ENCODE results near the gene MLIP. TPM values are rescaled to one million over a fixed set of nuclear protein-coding genes. Genes with fewer than 3 reads are reported as not detected.
A peak's percentile ranks its signal among the peaks of the same experiment; 100 is the strongest.
"Not testable (repeated sequence)": the region's sequence is repeated elsewhere in the genome, so short reads cannot be mapped to it uniquely, and the experiment has no call there.

Gene MLIP, protein sequence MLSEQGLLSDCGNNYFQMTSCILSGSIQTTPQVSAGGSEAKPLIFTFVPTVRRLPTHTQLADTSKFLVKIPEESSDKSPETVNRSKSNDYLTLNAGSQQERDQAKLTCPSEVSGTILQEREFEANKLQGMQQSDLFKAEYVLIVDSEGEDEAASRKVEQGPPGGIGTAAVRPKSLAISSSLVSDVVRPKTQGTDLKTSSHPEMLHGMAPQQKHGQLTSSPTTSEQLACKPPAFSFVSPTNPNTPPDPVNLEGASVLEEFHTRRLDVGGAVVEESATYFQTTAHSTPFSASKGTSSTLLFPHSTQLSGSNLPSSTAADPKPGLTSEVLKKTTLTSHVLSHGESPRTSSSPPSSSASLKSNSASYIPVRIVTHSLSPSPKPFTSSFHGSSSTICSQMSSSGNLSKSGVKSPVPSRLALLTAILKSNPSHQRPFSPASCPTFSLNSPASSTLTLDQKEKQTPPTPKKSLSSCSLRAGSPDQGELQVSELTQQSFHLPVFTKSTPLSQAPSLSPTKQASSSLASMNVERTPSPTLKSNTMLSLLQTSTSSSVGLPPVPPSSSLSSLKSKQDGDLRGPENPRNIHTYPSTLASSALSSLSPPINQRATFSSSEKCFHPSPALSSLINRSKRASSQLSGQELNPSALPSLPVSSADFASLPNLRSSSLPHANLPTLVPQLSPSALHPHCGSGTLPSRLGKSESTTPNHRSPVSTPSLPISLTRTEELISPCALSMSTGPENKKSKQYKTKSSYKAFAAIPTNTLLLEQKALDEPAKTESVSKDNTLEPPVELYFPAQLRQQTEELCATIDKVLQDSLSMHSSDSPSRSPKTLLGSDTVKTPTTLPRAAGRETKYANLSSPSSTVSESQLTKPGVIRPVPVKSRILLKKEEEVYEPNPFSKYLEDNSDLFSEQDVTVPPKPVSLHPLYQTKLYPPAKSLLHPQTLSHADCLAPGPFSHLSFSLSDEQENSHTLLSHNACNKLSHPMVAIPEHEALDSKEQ
- 10 to 100 TPM in 11 of 12 donors, not detected in 1; 21.8 to 76.6 (median 61.5) TPM for polyA plus RNA-seq (ENCODE audit: insufficient read length in 12 of 12)
- long read RNA-seq, donor 1, result 0 reads
- long read RNA-seq, donor 2, partial matches to known transcripts, result 19 of 19 reads
- long read RNA-seq, donor 2, other reads (novel, unspliced or antisense), result 0 of 19 reads
- long read RNA-seq, donor 3, partial matches to known transcripts, result 5 of 5 reads
- long read RNA-seq, donor 3, other reads (novel, unspliced or antisense), result 0 of 5 reads
- long read RNA-seq, donor 4, partial matches to known transcripts, result 5 of 5 reads
- long read RNA-seq, donor 4, other reads (novel, unspliced or antisense), result 0 of 5 reads
- long read RNA-seq, donor 5, partial matches to known transcripts, result 41 of 41 reads
- long read RNA-seq, donor 5, other reads (novel, unspliced or antisense), result 0 of 41 reads
- long read RNA-seq, donor 6, partial matches to known transcripts, result 6 of 6 reads
- long read RNA-seq, donor 6, other reads (novel, unspliced or antisense), result 0 of 6 reads
- long read RNA-seq, donor 7, partial matches to known transcripts, result 5 of 6 reads
- long read RNA-seq, donor 7, other reads (novel, unspliced or antisense), result 0 of 6 reads
- long read RNA-seq, donor 8, partial matches to known transcripts, result 60 of 60 reads
- long read RNA-seq, donor 8, other reads (novel, unspliced or antisense), result 0 of 60 reads
- long read RNA-seq, donor 9, result 0 reads
- long read RNA-seq, donor 10, partial matches to known transcripts, result 60 of 60 reads
- long read RNA-seq, donor 10, other reads (novel, unspliced or antisense), result 0 of 60 reads
- long read RNA-seq, donor 11, partial matches to known transcripts, result 12 of 12 reads
- long read RNA-seq, donor 11, other reads (novel, unspliced or antisense), result 0 of 12 reads

- no peak for DNase-seq
These were observed at the start of gene MLIP for GRCh38 chr6:54111341-54112045. Gene MLIP, plus strand, starts transcription at chr6:54111443. Its CDS starts 37 bp downstream, at chr6:54111480.

- no peak for DNase-seq
These were observed 48.1 kb upstream of the MLIP start for GRCh38 chr6:54063228-54063539.

DNA sequence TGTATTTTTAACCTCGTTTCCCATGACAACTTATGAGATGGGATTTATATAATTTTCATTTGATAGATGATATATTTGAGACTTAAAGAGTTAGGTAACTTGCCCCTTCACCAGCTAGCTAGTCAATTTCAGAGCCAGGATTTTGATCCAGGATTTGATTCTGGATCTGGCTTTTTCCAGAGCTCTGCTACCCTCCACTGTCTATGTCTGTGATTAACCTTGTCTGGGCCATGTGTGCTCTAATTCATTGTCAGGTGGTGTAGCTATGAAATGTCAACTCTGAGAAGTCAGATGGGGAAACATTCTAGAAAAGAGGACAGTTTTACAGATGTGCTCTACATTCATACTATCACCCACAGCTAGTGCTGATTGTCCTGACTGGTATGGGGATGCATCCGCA is 42.5 kb upstream of the MLIP start:
- DNase-seq, result no peak

DNA sequence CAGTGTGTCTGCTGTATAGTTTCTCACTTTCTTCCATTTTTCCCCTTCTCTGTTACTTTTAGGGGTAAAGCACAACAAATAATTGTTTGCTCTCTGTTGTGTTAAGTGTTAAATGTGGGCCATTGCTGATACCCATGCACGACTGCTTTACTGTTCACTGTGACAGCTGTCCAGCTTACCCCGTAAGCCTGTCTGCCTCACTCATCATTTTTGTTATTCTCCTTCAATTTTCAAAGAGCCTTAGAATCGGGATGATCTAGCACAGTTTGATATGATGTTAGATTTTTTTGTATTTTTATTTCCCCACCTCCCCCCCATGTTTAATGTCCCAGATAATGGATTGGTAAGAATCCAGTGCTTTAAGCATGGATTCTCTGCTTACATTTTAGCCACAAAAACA is 41.2 kb upstream of the MLIP start:
- DNase-seq, result no peak

GRCh38 chr6:54071821-54072340 is 39.4 kb upstream of the MLIP start:
- DNase-seq, result no peak

DNA sequence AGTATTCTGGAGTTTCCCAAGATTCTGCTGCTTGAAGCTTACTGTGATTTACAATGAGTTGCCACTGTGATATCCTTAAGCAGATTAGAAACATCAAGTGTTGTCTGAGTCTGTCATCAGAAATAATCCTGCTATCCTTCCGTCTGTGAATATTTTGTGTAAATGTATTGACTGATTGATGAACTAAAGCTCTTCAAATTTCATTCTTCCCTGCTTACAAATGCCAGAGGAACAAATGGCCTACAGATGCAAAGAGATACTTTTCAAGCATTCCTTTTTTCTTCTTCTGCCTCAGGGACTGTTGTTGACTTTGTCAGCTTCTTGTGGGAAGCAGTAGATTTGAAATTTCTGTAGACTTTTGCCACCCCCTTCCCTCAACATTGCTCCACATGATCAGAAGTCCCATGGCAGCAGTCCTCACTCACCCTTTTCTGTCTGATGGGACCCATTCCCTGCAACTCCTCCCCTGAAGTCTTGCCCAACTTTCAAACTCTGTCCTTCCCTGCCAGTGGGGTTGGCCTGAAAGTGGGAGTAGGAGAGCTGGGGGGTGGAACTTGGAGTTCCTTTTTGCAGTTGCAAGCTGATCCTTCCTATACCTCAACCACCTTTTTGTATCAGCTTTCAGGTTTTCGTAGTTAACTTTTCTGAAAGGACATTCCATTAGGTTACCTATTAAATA is 38.5 kb upstream of the MLIP start:
- DNase-seq, result no peak

GRCh38 chr6:54073487-54073886 is 37.8 kb upstream of the MLIP start:
- no peak for DNase-seq

GRCh38 chr6:54074109-54074508 is 37.1 kb upstream of the MLIP start:
- DNase-seq, result no peak

GRCh38 chr6:54074578-54075195 is 36.6 kb upstream of the MLIP start:
- peak; percentile 68 for DNase-seq

DNA sequence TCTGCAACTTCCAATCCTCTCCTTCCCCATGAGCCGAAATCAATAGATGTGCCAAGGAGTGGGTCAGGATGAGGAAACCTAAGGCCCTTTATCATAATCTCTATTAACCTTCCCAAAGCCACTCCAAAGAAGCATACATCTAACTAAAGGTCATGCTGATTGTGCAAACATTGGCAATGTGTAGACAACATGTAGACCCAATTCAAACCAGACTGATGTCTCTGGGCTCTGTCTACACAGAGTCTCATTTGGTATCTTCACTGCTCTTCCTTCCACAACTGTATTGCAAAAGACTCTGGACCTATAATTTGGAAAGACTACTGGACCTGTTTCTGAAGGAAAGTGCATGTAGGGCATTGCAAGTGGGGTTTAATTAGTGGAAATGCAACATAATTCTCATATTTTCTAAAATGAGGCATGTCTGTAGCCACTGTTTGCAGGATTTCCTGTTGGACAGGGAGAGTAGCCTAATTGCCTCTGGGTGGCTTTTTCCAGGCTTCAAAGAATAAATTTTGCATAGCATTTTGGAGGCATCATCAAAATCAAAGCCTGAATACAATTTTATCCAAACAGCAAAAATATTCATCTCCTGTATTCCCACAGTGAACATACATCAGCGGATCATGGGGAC is 35.0 kb upstream of the MLIP start:
- DNase-seq, result no peak

GRCh38 chr6:54081499-54081898 is 29.7 kb upstream of the MLIP start:
- DNase-seq, result not testable (repeated sequence)

- no peak for DNase-seq
These were observed 28.0 kb upstream of the MLIP start for GRCh38 chr6:54083287-54083686.

DNA sequence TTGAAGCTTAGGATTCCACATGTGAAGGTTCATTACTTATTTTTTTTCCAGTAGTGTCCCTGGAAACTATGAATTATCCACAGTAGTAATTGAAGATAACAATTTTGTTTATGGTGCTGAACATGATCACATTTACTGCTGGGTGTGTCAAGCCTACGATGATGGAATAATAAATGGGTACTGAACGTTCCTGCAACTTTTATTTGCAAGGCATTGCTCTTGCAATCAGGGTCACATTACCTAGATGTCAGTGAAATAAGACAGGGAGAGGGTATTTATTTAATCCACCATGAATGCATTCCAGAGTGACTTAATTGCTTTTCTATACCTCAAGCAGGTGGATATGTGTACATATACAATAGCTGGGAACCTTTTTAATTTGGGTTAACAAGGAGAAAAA is 27.0 kb upstream of the MLIP start:
- no peak for DNase-seq

- DNase-seq, result no peak
These were observed 26.2 kb upstream of the MLIP start for GRCh38 chr6:54085047-54085446.

GRCh38 chr6:54085541-54085940 is 25.7 kb upstream of the MLIP start:
- DNase-seq, result peak; percentile 76

DNA sequence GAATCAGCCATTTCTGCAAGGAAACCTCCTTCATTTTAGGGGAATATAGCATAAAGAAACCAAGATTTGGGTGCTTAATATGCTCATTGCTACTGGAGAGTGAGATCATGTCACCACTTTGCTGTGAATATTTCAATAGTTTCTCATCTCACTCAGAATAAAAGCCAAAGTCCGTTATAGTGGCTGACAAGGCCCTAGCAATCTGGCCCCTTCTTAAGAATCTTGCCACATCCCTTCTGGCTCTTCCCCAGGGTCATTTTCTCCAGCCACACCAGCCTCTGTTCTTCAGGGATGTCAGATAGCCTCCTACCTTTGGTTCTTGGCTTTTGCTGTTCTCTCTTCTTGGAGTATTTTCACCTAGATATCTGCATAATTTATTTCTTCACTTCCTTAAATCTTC is 24.8 kb upstream of the MLIP start:
- no peak for DNase-seq

DNA sequence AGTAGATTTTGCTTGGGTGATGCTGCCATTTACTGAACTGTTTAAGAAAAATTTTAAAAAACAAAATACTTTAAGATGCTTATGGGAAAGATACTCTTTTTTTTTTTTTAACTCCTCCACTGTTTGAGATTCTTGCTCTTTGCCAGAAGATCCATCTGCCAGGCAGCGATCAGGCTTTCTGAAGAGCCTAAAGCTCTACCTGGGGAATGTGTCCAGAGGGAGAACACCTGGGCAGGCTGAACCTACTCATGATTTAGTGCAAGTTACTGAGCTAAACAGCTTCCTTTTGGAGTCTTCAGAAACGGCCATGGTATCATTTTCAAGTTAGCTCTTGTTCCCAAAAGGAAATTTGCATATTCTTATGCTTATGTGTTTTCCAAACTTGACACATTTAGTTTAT is 23.5 kb upstream of the MLIP start:
- DNase-seq, result no peak

- no peak for DNase-seq
These were observed 17.8 kb upstream of the MLIP start for GRCh38 chr6:54093326-54093948.
